ENCODE measurements around the gene ABLIM2. TPM values are rescaled to one million over a fixed set of nuclear protein-coding genes. Genes with fewer than 3 reads are reported as not detected.

The ABLIM2 gene
- total and polyA plus RNA-seq, 2 of the 8 experiments (the other 6 are each of a cell fraction or from before 2014, with no cell fraction given): 2.8 to 3.0 TPM

DNA sequence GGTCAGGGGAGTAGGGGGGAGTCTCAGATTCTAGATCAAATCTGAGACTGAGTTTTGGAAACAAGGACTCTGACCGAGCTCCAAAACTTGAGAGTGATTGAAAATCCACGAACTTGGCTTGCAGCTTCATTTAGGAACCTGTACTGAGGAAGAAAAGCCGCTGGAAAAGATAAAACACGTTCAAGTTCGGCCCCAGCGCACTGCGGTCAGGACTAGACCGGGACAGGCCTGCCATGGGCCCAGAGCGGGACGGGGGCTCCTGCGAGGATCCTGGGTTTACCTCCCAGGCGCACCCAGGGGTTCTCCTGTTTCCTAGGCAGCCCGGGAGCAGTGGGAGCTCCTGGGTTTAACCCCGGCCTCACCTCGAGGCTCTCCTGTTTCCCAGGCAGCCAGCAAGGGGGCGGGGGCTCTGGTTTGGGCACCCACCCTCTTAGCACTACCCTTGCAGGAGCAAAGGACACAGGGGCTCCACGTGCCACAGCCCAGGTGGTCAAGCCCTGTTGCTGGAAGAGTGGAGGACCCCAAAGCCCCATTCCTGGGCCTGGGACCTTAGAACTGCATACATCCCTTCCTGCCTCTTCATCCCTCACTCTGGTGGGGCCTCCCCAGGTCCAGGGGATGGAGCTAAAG lies 74.5 kb downstream of the ABLIM2 start (continued):
- TF ChIP-seq SIRT6 (IDR thresholded peaks at IDR 0.05; ENCODE audit: low read length) (no peak), POLR2A (IDR thresholded peaks at IDR 0.05; ENCODE audit: control extremely low read depth in 1 of 2, low read depth in 2 of 2, low read length in 2 of 2) (no peak), SRF (IDR thresholded peaks at IDR 0.05; ENCODE audit: low read depth, low read length) (no peak), PHF8 (conservative IDR thresholded peaks at IDR 0.05; ENCODE audit: low read depth, low read length) (no peak)

Data from H1 (cell line).